Measurements from ENCODE around the gene INTS3. TPM values are rescaled to one million over a fixed set of nuclear protein-coding genes. Genes with fewer than 3 reads are reported as not detected.
A peak's percentile ranks its signal among the peaks of the same experiment; 100 is the strongest.

INTS3 gene
- total and polyA plus RNA-seq, 10 of the 15 experiments (the other 5 are each of a cell fraction or from before 2014, with no cell fraction given), result 12.6 to 87.4 (median 30.8) TPM

DNA sequence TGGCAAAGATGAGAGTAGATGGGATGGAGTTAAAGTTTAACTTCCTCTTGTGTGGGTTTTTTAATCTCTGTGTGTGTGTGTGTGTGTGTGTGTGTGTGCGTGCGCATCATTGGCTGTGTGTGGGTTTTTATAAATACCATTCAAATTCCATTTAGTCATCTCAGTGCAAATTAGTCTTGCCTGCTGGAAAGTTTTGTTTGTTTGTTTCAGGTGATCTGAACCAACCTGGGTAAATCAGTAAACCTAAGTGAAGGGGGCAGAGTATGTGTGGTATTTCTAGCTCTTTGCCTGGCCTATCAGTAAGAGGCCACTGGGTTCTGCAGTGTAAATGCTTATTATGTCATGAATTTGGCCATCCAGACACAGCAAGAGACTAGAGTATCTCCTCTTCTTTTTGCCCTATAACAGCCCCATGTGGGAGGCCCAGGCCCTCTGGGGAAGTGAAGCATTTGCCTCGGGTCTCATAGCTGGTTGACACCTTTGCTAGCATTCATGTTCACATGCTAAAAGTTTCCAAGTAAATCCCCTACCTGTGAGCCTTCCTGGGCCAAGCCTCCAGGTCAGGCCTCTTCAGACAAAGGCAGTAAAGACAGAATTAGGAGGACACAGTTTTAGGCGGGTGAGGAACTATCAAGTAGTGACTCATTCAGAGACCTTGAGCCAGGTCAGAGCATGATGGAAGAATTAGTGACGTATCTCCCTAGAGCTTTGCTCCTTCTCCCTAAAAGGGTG, 14.7 kb downstream of the INTS3 start (continued):
- TF ChIP-seq IRF5 (IDR thresholded peaks at IDR 0.05; ENCODE audit: borderline replicate concordance) (no peak; the same call in 1 of the 2 replicates), BMI1 (IDR thresholded peaks at IDR 0.05; ENCODE audit: borderline replicate concordance) (peak; percentile 78), PML (IDR thresholded peaks at IDR 0.05; ENCODE audit: low read length) (no peak), TCF7 (IDR thresholded peaks at IDR 0.05; ENCODE audit: borderline replicate concordance) (no peak), CREM (IDR thresholded peaks at IDR 0.05; ENCODE audit: low read depth) (peak; percentile 51), HDGF (IDR thresholded peaks at IDR 0.05) (no peak), ZBTB4 (CRISPR knock-in tag; IDR thresholded peaks at IDR 0.05) (no peak), NBN (IDR thresholded peaks at IDR 0.05) (peak; percentile 98), SRF (IDR thresholded peaks at IDR 0.05; ENCODE audit: low read depth in 2 of 2, low read length in 2 of 2) (peak in 1 of 2 experiments; percentile 50; a peak in 1 of 4 replicates), ZZZ3 (IDR thresholded peaks at IDR 0.05; ENCODE audit: control insufficient read depth, insufficient read length, low read depth) (no peak), RB1 (IDR thresholded peaks at IDR 0.05; ENCODE audit: borderline replicate concordance) (no peak; the same call in 1 of the 2 replicates), MEF2B (IDR thresholded peaks at IDR 0.05; ENCODE audit: partially characterized antibody, poor library complexity, severe bottlenecking) (peak; percentile 96), ESRRA (IDR thresholded peaks at IDR 0.05; ENCODE audit: low read length) (no peak), EGR1 (IDR thresholded peaks at IDR 0.05; ENCODE audit: borderline replicate concordance in 1 of 2, low read depth in 2 of 2, low read length in 2 of 2) (no peak)
- TF ChIP-seq, protein P1, sequence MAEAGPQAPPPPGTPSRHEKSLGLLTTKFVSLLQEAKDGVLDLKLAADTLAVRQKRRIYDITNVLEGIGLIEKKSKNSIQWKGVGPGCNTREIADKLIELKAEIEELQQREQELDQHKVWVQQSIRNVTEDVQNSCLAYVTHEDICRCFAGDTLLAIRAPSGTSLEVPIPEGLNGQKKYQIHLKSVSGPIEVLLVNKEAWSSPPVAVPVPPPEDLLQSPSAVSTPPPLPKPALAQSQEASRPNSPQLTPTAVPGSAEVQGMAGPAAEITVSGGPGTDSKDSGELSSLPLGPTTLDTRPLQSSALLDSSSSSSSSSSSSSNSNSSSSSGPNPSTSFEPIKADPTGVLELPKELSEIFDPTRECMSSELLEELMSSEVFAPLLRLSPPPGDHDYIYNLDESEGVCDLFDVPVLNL (IDR thresholded peaks at IDR 0.05; ENCODE audit: low read depth, low read length), result no peak
- TF ChIP-seq, protein P2, sequence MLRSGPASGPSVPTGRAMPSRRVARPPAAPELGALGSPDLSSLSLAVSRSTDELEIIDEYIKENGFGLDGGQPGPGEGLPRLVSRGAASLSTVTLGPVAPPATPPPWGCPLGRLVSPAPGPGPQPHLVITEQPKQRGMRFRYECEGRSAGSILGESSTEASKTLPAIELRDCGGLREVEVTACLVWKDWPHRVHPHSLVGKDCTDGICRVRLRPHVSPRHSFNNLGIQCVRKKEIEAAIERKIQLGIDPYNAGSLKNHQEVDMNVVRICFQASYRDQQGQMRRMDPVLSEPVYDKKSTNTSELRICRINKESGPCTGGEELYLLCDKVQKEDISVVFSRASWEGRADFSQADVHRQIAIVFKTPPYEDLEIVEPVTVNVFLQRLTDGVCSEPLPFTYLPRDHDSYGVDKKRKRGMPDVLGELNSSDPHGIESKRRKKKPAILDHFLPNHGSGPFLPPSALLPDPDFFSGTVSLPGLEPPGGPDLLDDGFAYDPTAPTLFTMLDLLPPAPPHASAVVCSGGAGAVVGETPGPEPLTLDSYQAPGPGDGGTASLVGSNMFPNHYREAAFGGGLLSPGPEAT (IDR thresholded peaks at IDR 0.05; ENCODE audit: low read depth), result peak; percentile 83
- TF ChIP-seq, protein P3, sequence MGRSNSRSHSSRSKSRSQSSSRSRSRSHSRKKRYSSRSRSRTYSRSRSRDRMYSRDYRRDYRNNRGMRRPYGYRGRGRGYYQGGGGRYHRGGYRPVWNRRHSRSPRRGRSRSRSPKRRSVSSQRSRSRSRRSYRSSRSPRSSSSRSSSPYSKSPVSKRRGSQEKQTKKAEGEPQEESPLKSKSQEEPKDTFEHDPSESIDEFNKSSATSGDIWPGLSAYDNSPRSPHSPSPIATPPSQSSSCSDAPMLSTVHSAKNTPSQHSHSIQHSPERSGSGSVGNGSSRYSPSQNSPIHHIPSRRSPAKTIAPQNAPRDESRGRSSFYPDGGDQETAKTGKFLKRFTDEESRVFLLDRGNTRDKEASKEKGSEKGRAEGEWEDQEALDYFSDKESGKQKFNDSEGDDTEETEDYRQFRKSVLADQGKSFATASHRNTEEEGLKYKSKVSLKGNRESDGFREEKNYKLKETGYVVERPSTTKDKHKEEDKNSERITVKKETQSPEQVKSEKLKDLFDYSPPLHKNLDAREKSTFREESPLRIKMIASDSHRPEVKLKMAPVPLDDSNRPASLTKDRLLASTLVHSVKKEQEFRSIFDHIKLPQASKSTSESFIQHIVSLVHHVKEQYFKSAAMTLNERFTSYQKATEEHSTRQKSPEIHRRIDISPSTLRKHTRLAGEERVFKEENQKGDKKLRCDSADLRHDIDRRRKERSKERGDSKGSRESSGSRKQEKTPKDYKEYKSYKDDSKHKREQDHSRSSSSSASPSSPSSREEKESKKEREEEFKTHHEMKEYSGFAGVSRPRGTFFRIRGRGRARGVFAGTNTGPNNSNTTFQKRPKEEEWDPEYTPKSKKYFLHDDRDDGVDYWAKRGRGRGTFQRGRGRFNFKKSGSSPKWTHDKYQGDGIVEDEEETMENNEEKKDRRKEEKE (IDR thresholded peaks at IDR 0.05), result no peak
- TF ChIP-seq, protein P4, sequence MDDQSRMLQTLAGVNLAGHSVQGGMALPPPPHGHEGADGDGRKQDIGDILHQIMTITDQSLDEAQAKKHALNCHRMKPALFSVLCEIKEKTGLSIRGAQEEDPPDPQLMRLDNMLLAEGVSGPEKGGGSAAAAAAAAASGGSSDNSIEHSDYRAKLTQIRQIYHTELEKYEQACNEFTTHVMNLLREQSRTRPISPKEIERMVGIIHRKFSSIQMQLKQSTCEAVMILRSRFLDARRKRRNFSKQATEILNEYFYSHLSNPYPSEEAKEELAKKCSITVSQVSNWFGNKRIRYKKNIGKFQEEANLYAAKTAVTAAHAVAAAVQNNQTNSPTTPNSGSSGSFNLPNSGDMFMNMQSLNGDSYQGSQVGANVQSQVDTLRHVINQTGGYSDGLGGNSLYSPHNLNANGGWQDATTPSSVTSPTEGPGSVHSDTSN (IDR thresholded peaks at IDR 0.05; ENCODE audit: insufficient replicate concordance, low read depth, low read length), result no peak

Data from GM12878 (cell line).